AG04449 (cell line): ENCODE results near the gene EGLN1.

Experiments
- CTCF ChIA-PET: fragments of 350-600 bp; formaldehyde crosslinking; extraction: SDS; loops from one replicate; lab custom pipeline; 2021; ENCODE audit warnings: antibody characterized with exemption; lab: Yijun Ruan, JAX
- POLR2A ChIA-PET: fragments of 400-600, 350-600 bp; formaldehyde crosslinking; extraction: SDS; loops from one replicate; lab custom pipeline; 2020; ENCODE audit warnings: antibody characterized with exemption, inconsistent platforms; lab: Yijun Ruan, JAX
- DNase-seq: peaks from one replicate; pipeline ENCODE4 v3.0.0-alpha.2; 2010; ENCODE audit warnings: low read depth, low spot score
- H3K4me3 ChIP-seq: 2 replicates; pipeline ENCODE4 v1.5.1; 2011; ENCODE audit warnings: low read depth, mild to moderate bottlenecking, control low read depth, low read length
- CTCF ChIP-seq: IDR thresholded peaks from one replicate; pipeline ENCODE4 v1.5.1; 2011; ENCODE audit warnings: mild to moderate bottlenecking, moderate library complexity, low read length, control low read depth, inconsistent platforms; ENCODE audit not compliant: insufficient read depth; ENCODE audit errors: missing control alignments

EGLN1 gene

GRCh38 chr1:231337043-231337471 is 85.0 kb downstream of the EGLN1 start:
- ChIA-PET POLR2A (interaction anchor here (0.9 kb wide), 2 partner anchors 13 to 20 kb away, joined by 3 to 4 read pairs; no protein-coding TSS in a partner anchor), CTCF (interaction anchor here (1.0 to 2.6 kb wide), 5 partner anchors 12 to 266 kb away, joined by 3 to 7 read pairs (median 4); no protein-coding TSS in a partner anchor)
- no peak for DNase-seq
- H3K4me3 ChIP-seq, result peak overlapping the region; percentile 91
- no peak for TF ChIP-seq CTCF

- DNase-seq, result no peak
- POLR2A ChIA-PET, result interaction anchor here (0.6 kb wide), 1 partner anchor 80 kb away, joined by 3 read pairs; no protein-coding TSS in a partner anchor
- CTCF ChIA-PET, result interaction anchor here (0.6 to 2.6 kb wide), 6 partner anchors 21 to 267 kb away, joined by 3 to 8 read pairs (median 5); no protein-coding TSS in a partner anchor
- TF ChIP-seq CTCF, result no peak
- H3K4me3 ChIP-seq, result peak overlapping the region; percentile 91
These were observed 86.2 kb downstream of the EGLN1 start for GRCh38 chr1:231335663-231336602.

GRCh38 chr1:231334952-231335351 is 87.1 kb downstream of the EGLN1 start:
- no peak for TF ChIP-seq CTCF
- ChIA-PET POLR2A (no interaction called here), CTCF (interaction anchor here (0.6 to 2.6 kb wide), 4 partner anchors 23 to 268 kb away, joined by 3 to 8 read pairs (median 5); no protein-coding TSS in a partner anchor)
- DNase-seq, result no peak
- peak overlapping the region; percentile 49 for H3K4me3 ChIP-seq

GRCh38 chr1:231334079-231334666 is 87.9 kb downstream of the EGLN1 start:
- H3K4me3 ChIP-seq, result peak overlapping the region; percentile 32
- CTCF ChIA-PET, result interaction anchor here (0.9 to 2.6 kb wide), 4 partner anchors 9 to 269 kb away, joined by 3 to 7 read pairs (median 3); no protein-coding TSS in a partner anchor
- no peak for TF ChIP-seq CTCF
- no peak for DNase-seq
- POLR2A ChIA-PET, result no interaction called here

- no peak for TF ChIP-seq CTCF
- ChIA-PET POLR2A (interaction anchor here (0.7 kb wide), 1 partner anchor 62 kb away, joined by 3 read pairs; no protein-coding TSS in a partner anchor), CTCF (interaction anchor here (0.8 to 1.3 kb wide), 2 partner anchors 259 to 273 kb away, joined by 3 read pairs; no protein-coding TSS in a partner anchor)
- DNase-seq, result no peak
- H3K4me3 ChIP-seq, result no peak overlapping the region
These were observed 89.3 kb downstream of the EGLN1 start for GRCh38 chr1:231332761-231333160.

- no peak for DNase-seq
- ChIA-PET CTCF (no interaction called here), POLR2A (no interaction called here)
- TF ChIP-seq CTCF, result no peak
- H3K4me3 ChIP-seq, result no peak overlapping the region
These were observed 92.6 kb downstream of the EGLN1 start for GRCh38 chr1:231329483-231329882.
